Ramos (cell line): ENCODE results near the gene HDAC9.
"Not testable (repeated sequence)": the region's sequence is repeated elsewhere in the genome, so short reads cannot be mapped to it uniquely, and the experiment has no call there.

Source experiments
- in situ Hi-C: fragments of 300-500 bp; cut with MboI; formaldehyde crosslinking; loops from one replicate; pipeline ENCODE4 v1.14.3; 2022; ENCODE audit warnings: low sequenced_read_pairs; ENCODE audit not compliant: unreplicated experiment

HDAC9 gene

DNA sequence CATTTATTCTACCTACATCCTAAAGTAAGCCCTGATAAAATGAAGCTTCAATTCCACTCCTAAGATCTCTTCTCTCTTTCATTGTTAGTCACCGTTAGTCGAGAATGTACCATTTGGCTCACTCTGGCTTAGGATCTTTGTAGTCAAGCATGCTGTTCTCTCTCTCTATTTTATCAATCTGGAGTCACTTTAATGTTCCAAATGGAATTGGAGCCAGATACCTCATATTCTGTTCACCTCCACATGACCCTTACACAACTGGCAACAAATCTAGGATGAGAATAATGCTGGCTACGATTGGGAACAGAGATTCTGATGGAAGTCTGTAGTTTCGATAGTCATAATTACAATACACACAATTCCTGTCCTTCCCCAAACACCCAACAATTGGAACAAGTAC is 408.1 kb downstream of the HDAC9 start:
- in situ Hi-C loops: no loop called here

DNA sequence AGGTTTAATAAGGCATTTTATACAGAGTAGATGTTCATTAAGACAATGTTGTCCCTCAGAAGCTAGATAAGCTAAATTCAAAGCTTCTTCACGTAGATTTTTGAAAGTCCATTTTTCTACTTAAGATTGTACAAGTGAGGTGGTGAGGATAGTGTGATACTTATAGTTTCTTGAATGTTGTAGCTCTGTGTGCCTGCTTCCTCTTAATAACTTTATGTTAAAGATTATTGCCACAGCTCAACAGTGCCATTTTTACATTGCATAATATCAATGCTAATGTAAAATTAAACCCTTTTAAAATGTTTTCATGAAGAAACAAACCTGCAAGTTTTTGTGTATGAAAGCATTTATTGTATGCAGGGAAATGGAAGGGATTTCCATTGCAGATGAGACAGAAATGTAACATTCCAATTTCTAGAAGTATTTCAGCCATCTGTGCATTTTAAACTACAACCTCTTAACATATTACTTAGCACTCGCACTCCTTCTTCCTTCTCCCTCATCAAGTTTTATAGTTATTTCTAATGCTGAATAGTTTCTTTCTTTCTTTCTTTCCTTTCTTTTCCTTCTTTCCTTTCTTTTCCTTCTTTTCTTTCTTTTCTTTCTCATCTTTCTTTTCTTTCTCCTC is 409.9 kb downstream of the HDAC9 start:
- in situ Hi-C loops: no loop called here

DNA sequence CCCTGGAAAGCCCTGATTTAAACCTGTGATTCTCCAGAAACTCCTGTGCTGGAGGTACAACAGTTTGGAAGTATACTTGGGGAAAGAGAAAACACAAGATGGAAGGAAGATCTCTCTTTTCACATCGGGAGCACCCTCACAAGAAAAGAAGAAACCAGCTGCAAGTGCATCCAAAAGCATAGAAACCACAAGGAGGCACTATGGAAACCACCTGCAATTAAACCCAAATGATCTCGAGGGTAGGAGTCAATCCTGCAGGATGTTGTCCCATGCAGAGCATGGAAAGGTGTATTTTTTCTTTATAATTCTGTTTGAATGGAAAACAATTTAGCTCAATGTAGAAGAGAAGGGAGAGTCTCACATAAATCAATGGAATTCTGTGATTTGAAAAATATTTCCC is 411.4 kb downstream of the HDAC9 start:
- in situ Hi-C loops: no loop called here

DNA sequence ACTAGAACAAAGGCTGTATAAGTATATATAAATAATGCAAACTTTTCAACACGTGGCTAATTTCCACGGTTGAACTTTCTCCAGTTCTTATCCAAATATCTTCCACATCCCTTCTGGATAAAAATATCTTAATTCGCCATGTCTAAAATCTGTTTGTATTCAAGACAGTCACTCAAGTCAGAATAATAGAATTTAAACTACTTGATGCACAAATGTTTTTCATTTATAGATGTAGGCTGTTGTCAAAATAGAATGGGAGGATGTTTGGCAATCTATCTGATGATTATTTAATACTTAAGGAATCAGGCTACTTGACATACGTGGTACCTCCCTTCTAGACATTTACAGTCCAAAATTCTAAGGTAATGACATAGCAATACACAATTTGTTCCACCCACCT is 417.6 kb downstream of the HDAC9 start:
- in situ Hi-C loops: no loop called here

DNA sequence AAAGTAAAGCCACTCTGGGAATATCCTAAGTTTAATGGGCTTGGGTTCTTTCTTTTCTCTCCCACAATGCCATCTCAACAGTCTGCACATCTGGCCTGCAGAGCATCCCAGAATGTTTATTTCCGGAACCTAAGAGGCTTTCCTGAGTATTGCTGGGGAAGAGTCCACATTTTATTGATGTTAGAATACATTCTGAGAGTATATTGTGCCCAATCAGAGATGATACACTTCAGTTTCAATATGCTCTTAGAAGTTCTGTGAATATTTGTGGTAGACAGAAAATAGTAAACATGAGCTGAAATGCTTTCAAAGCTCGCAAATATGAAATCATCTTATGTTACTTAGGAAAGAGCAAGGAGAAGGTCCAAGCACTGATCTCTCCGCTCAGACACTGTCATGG is 421.3 kb downstream of the HDAC9 start:
- in situ Hi-C loops: no loop called here

DNA sequence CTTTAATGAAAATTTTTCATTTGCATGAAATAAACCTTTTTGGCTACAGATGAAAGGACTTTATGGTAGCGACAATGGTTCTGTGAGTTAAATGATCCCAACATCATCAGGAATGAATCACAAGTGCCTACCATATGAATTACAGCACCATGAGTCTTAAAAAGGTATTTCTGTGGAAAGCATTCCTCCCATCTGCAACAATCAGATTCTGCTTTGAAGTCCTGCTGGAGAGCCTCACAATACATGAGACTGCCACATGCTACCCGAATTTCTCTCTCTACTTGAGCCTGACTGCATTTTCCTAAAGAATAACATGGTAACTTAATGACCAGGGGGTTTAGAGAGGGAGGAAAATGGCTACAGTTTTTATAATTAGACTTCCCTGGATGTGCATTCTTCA is 431.6 kb downstream of the HDAC9 start:
- in situ Hi-C loops: no loop called here

DNA sequence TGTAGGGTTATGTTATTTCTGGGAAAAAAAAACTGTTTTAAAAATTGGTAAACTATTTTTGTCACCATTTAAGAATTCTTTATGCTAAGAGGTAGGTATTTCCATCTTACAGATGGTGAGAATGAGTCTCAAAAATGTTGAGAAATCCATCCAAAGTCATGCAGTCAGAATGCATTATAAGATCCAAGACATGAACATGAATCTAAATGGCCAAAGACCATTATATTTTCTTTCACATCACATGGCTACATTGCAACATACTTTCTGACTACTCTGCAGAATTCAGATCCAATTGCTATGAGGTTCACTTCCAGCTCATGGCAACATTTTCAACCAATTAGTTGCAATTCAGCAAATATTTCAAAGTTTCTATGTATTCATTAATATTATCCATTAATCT is 440.7 kb downstream of the HDAC9 start:
- in situ Hi-C loops: no loop called here

DNA sequence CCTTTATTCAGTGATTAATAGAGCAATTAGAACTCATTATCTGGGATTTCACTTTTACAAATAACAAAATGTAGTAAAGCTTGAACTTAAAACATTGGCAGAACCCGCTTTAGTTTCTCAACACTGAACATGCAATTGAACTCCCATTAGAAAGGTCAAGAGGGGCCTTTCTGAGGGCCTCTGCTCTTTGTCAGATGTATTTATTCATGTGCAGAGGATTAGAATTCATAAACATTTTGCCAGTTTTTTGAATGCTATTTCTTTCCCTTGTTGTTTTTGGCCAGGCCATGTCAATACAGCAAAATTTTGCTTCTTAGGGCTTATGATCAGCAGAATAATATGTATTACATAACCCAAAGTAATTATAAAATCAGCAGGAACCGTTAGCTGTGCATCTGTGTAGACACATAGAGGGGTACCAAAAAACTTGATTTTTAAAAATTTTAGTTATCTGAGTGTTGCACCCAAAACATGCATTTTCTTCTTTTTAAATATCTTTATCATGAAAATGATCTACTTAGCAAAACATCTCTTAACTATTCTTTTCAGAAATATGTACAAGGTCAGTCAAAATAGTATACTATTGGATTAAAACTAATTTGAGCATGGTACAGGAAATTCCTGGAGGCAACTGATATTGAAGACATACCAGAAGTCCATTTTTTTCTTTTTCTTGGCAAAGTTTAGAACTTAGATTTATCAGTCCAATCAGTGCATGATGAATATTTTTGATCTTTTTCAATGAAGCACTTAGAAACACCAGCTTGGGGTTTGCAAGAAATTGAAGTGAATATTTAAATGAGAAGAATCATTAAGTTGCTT is 444.4 kb downstream of the HDAC9 start:
- in situ Hi-C loops: no loop called here

DNA sequence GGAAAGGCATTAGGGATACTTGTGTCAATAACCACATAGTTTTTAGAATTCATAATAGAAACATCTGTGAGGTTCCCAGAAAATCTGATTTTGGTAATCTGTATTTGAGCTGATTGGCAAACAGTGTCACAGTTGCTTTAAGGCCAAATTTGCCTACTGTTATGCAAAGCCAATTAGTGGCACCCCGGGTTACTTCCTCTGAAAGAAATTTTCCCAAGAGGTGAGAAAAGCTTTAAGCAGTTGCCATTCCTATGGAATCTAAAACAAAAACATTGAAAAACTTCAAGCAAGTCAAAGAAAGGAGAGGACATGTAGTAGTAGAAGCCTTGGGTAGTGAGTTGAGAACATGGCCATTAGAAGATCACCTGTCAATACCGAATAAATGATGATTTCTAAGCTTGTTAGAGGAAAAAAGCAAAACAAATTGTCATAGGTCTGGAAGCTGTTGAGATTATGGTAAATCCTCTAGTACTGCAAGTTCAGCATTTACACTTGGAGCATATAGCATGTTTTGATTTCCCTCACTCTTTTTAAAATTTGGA is 445.1 kb downstream of the HDAC9 start:
- in situ Hi-C loops: no loop called here

DNA sequence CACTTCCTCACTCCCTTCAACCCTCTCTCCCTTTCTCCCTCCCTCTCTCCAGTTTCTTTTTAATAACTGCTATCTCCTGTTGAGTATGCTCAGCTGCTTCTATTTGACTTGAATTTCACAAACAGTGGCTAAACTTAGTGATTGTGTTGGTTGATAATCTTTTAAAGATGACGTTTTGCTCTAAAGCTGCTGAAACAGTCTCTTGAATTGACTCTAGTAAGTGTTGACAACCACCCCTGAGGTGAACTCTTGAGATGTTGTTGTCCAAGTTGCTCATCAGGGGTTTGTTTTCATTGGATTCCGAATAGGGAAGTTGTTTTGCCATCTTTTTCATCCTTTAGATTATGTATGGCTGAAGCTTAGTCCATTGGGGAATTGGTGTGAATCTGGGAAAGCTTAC is 445.7 kb downstream of the HDAC9 start:
- in situ Hi-C loops: no loop called here

DNA sequence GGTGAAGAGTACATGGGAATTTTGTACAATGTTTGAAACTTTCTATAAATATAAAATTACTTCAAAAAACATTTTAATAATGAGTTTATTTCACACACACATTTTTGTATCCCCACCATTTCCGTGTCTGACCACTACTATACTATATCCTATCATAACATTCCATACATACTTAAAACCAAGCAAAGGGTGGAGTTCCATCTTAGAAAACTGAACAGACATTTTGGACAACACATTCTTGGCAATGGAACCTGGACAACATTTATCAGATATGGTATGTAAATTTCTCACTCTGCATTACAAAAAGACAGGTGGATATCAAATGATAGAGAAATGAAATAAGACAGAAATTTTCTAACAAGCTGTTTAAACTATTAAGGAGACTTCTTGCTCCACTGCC is 453.0 kb downstream of the HDAC9 start:
- in situ Hi-C loops: no loop called here

DNA sequence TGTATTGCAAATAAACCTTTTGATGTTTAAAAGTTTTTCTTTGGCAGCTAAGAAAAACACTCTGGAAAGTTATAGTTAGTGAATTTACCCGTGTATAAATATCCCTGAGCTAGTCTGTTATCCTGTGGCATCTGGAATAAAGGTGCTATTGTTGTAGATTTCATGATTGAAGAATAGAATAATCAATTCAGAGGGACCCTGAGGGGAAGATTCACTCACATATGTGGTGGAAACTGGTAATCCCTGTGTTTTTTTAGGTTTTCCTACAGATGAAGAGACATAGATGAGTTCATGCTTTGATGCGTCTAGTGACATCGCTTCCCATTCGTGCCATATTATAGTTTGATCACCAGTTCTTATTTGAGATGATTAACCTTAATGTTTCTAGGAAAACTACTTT is 457.3 kb downstream of the HDAC9 start:
- in situ Hi-C loops: no loop called here

DNA sequence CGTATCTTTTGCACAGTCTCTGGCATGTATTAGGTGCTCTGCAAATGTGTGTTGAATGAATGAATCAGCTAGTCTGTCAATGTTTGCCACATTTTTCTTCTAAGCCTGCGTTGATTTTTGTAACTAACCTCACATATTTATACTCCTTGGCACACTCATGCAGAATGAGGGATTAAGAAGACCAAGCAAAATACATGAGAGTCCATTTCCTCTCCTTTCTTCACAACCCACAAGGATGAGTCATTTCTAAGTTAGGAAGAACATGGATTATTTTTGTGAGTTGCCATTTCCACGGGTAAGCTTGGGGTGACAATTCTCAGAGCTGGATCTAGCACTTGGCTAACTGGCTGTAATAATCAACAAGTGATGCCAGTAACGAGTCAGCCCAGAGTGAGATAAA is 463.1 kb downstream of the HDAC9 start:
- in situ Hi-C loops: no loop called here

DNA sequence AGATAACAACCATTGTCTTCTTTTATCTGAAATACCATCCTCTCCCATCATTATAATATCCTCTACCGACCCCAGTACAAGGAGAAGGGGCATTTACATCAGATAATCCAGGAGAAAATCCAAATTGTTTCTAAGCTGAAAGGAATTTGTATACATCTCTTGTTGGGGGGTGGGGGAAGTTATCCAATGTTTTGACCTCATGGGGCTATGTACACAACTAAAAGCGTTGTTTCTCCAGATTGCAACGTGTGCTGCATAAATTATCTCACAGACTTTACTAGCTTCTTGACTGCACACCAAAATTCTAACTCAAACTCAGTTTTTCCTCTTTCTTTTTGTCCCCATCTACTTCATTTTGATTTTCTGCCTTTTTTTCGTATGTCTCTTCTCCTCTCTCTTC is 465.2 kb downstream of the HDAC9 start:
- in situ Hi-C loops: no loop called here

DNA sequence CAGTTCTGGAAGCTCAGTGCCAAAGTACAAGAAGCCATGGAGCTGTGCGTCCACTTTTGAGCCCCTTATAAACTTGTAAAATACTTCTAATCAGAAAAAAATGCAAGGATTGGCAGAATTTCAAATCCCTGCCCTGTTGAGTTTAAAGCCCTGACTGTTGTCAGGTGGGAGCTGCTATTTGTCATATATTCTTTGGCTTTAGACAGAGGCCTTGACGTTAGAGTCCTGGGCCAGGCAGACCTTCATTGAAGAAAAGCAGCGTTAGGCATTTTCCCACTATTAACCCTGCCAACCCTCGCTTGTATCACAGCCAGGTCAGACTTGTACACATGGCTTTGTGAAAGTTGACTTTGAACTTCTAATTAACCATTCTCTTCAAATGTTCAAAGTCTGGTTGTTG is 466.5 kb downstream of the HDAC9 start:
- in situ Hi-C loops: no loop called here

DNA sequence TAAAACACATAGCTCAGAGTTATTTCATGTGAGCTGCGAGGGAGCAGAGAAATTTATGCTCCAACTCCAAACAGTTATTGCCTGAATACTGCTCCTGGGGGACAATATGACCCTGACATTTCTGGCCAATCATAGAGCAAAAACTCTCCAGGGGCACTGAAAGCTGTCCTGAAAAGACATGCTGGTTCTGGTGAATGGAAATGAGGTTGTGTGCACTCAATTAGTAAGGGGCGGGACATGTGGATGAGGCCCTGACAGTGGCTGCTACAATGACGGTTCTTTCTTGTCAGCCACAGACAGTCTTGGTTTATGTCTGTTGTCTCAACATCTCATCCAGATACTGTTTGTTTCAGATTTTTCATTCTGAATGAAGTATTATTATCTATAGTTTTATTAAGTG is 470.1 kb downstream of the HDAC9 start:
- in situ Hi-C loops: no loop called here

DNA sequence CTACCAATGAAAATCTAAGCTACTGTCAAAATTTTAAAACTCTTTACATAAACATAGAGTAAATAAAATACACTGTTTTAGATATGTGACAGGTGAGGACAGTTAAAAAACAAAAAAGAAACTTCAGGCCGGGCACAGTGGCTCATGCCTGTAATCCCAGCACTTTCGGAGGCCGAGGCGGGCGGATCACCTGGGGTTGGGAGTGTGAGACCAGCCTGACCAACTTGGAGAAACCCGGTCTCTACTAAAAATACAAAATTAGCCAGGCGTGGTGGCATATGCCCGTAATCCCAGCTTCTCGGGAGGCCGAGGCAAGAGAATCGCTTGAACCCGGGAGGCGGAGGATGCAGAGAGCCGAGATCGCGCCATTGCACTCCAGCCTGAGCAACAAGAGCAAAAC is 472.2 kb downstream of the HDAC9 start:
- in situ Hi-C loops: not testable (repeated sequence)

DNA sequence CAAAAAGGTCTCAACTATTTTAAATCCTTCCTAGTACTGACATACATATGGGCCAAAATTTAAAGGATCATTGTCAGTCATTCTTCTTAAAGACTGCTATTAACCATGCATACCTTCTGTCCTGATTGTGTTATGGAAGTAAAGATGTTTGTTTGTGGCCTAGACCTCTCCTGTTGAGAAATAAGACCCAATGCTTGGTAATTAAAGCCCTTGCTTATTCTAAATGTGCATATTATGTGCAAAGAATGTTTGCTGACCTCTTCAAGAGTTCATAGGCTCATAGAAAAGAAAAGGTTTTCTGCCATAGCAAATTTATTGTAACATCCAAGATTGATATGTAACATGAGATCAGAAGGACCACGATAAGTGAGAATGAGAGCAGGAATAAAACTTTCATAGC is 476.3 kb downstream of the HDAC9 start:
- in situ Hi-C loops: no loop called here

DNA sequence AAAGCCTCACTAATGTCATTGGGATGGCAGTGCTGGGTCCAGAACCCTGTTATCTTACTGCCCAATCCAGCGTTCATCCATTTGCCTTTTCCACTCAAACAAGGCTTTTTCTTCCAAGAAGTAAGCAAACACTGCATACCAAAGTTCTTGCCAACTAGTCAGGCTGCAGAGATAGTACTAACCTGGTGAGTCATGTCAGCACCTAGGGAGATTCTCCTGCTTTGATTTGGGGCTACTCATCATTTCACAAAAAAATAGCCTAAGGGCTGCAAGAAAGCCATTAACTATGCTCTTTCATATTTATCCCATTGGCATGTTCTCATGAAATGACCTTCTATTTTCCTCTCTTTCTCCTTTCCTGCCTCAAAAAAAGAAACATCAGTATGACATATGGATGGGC is 479.3 kb downstream of the HDAC9 start:
- in situ Hi-C loops: no loop called here

DNA sequence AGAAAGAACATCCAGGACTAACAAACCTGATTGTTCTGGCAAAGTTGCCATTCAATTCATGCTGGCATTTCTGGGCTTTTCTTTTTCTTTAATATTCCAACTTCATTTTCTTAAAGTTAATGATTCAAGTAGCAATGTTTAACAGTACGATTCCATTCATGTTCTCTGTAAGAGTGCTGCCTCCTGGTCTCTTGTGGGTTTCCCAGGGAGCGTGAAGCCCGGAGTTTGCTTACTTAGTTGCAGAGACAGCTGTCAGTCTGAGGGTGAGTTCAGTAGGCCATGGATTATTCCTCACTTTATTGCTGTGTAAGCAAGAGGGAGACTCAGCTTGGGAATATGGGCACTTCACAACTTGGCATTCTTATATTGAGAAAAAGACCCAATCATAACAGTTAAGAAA is 479.7 kb downstream of the HDAC9 start:
- in situ Hi-C loops: no loop called here

DNA sequence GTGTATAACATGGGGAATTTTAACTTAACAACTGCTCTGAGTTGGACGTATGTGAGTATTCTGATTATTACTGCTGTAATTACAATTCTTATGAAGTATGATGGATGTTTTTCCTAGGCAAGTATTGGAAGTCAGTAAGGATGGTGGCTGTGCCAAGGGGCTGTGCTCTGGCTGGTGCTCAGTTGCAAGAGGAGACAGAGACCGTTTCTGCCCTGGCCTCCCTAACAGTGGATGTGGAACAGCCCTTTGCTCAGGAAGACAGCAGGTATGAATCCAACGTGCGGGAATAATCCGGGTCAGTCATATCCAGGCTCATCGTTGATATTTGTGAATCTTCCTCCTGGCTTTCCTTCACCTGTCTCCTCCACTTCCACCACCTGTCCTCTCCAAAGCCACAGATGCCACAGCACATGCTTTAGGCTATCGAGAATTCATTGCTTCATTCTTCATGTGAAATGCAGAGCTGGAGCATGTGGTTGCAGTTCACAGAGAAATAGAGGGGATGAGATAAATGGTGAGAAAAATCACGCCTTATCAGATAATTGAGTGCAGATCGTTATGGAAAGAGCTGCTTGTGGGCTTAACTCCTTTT is 480.2 kb downstream of the HDAC9 start:
- in situ Hi-C loops: no loop called here
